ENCODE data around the gene GRIN3B. TPM values are rescaled to one million over a fixed set of nuclear protein-coding genes. Genes with fewer than 3 reads are reported as not detected.
A peak's percentile ranks its signal among the peaks of the same experiment; 100 is the strongest.

Gene GRIN3B
- total and polyA plus RNA-seq, 2 experiments from 2014 or later: 3.0 to 8.5 TPM

GRCh38 chr19:1008268-1009040, 8.2 kb downstream of the GRIN3B start:
- H3K27me3 ChIP-seq: no peaks in the 10 kb centered on the region
- H3K4me1 ChIP-seq (ENCODE audit: low read depth): no peaks in the 10 kb centered on the region
- H3K27ac ChIP-seq: no peak overlapping the region
- DNase-seq (ENCODE audit: low read depth in 1 of 2, low spot score in 1 of 2): no peak
- H3K36me3 ChIP-seq: peaks cover 11% of the 10 kb centered on the region
- H3K9me3 ChIP-seq (ENCODE audit: low read depth): no peaks in the 10 kb centered on the region
- TF ChIP-seq, protein P1, sequence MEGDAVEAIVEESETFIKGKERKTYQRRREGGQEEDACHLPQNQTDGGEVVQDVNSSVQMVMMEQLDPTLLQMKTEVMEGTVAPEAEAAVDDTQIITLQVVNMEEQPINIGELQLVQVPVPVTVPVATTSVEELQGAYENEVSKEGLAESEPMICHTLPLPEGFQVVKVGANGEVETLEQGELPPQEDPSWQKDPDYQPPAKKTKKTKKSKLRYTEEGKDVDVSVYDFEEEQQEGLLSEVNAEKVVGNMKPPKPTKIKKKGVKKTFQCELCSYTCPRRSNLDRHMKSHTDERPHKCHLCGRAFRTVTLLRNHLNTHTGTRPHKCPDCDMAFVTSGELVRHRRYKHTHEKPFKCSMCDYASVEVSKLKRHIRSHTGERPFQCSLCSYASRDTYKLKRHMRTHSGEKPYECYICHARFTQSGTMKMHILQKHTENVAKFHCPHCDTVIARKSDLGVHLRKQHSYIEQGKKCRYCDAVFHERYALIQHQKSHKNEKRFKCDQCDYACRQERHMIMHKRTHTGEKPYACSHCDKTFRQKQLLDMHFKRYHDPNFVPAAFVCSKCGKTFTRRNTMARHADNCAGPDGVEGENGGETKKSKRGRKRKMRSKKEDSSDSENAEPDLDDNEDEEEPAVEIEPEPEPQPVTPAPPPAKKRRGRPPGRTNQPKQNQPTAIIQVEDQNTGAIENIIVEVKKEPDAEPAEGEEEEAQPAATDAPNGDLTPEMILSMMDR (IDR thresholded peaks at IDR 0.05; ENCODE audit: low read depth, low read length): no peak
- no peak overlapping the region for H3K4me3 ChIP-seq

GRCh38 chr19:1009041-1009980, 9.1 kb downstream of the GRIN3B start:
- H3K27me3 ChIP-seq: no peaks in the 10 kb centered on the region
- no peaks in the 10 kb centered on the region for H3K9me3 ChIP-seq (ENCODE audit: low read depth)
- peak in 1 of 2 donors; percentile 76 for DNase-seq (ENCODE audit: low read depth in 1 of 2, low spot score in 1 of 2)
- H3K4me1 ChIP-seq (ENCODE audit: low read depth): no peaks in the 10 kb centered on the region
- TF ChIP-seq, protein P1 (IDR thresholded peaks at IDR 0.05; ENCODE audit: low read depth, low read length): no peak
- no peak overlapping the region for H3K27ac ChIP-seq
- H3K4me3 ChIP-seq: no peak overlapping the region
- H3K36me3 ChIP-seq: peaks cover 18% of the 10 kb centered on the region

DNA sequence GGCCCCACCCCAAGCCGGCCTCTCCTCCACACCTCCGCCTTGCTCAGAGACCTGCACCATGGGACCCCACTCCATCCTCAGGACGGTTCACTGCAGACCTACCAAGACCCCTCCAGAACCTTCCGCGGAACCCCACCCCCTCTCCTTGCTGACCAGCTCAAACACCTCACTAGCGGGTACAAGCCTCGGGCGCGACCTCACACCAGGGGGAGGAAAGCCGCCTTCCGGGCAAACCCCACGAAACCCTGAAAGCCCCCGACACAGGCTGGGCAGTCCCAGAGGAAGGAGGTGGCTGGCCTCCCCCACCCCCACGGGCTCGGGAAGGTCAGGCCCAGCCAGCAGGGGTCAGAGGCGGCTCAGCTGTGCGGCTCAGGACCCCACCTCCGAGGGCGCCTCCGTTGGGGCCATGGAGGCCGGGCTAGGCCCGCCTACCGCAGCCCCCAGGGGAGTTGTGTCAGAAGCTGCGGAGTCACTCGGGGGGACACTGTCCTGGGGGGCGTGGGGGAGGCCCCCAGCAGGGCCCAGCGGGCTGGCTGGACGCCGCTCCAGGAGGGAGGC, 9.8 kb downstream of the GRIN3B start:
- Histone ChIP-seq H3K36me3 (peaks cover 18% of the 10 kb centered on the region), H3K27me3 (no peaks in the 10 kb centered on the region), H3K27ac (no peak overlapping the region), H3K9me3 (ENCODE audit: low read depth) (no peaks in the 10 kb centered on the region), H3K4me3 (no peak overlapping the region), H3K4me1 (ENCODE audit: low read depth) (no peaks in the 10 kb centered on the region)
- TF ChIP-seq, protein P1 (IDR thresholded peaks at IDR 0.05; ENCODE audit: low read depth, low read length): no peak
- DNase-seq (ENCODE audit: low read depth in 1 of 2, low spot score in 1 of 2): no peak

DNA sequence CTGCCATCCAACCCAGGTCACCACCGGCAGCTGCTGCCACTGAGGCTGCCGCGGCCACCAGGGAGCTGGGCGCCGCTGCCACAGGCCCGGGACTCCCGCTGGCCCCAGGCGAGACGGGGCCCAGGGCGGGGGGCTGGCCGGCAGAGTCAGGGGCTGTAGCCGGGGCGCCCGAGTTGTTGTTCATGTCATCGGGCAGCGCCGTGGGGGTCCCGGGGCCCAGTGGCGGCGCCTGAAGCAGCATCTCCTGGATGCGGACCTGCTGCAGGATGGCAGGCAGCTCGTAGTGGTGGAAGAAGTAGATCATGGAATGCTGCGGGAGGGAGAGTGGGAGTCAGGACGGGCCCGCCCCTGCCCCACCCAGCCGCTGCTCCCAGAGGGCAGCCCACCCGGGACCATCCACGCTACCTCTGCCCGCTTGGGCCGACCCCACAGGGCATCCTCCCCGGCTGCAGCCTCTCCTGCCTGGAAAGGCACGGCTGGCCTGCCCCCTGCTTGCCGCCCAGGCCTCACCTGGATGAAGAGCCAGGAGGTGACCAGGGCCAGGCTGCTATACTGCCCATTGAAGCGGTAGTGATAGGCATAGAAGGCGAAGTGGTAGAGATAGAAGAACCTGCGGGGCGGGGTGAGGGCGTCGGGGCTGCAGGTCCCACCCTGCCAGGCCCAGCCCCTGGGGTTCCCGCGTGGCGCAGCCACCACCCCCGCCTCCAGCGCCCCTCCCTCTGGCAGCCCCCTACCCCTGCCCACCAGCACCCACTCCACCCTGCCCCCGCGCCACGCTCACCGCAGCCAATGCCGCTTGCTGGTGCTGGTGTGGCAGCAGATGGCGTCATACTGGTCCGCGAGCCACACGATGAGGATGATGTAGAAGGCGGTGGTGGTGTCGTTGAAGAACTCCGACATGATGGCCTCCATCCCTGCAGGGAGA, 10.6 kb downstream of the GRIN3B start:
- no peak for DNase-seq (ENCODE audit: low read depth in 1 of 2, low spot score in 1 of 2)
- Histone ChIP-seq H3K27me3 (no peaks in the 10 kb centered on the region), H3K4me1 (ENCODE audit: low read depth) (no peaks in the 10 kb centered on the region), H3K9me3 (ENCODE audit: low read depth) (no peaks in the 10 kb centered on the region), H3K4me3 (no peak overlapping the region), H3K36me3 (peaks cover 18% of the 10 kb centered on the region), H3K27ac (no peak overlapping the region)
- TF ChIP-seq, protein P1 (IDR thresholded peaks at IDR 0.05; ENCODE audit: low read depth, low read length): no peak
